Measurements from ENCODE around the gene PSG5. TPM values are rescaled to one million over a fixed set of nuclear protein-coding genes. Genes with fewer than 3 reads are reported as not detected.
"Not testable (repeated sequence)": the region's sequence is repeated elsewhere in the genome, so short reads cannot be mapped to it uniquely, and the experiment has no call there.

PSG5 gene
- total RNA-seq, 2 experiments from 2014 or later: not detected

- H3K36me3 Mint-ChIP-seq (ENCODE audit: low read depth): no peaks in the 10 kb centered on the region
- no peak for DNase-seq
- H3K4me1 Mint-ChIP-seq: no peaks in the 10 kb centered on the region
- ChIA-PET POLR2A (no interaction called here), CTCF (no interaction called here)
- peaks cover 3% of the 10 kb centered on the region for H3K9me3 Mint-ChIP-seq
- no peak overlapping the region for H3K27ac Mint-ChIP-seq
- no peaks in the 10 kb centered on the region for H3K27me3 Mint-ChIP-seq
- H3K4me3 Mint-ChIP-seq: no peak overlapping the region
These were observed 34.1 kb downstream of the PSG5 start for GRCh38 chr19:43152214-43152613.

- POLR2A ChIA-PET; H3K27ac Mint-ChIP-seq; DNase-seq; H3K4me1 Mint-ChIP-seq; H3K9me3 Mint-ChIP-seq; H3K27me3 Mint-ChIP-seq; H3K4me3 Mint-ChIP-seq; H3K36me3 Mint-ChIP-seq (ENCODE audit: low read depth); CTCF ChIA-PET: not testable (repeated sequence)
These were observed 36.5 kb downstream of the PSG5 start for GRCh38 chr19:43149788-43150187.

- ChIA-PET POLR2A (no interaction called here), CTCF (no interaction called here)
- Mint-ChIP-seq H3K27me3 (no peaks in the 10 kb centered on the region), H3K27ac (no peak overlapping the region), H3K4me3 (no peak overlapping the region), H3K9me3 (no peaks in the 10 kb centered on the region), H3K36me3 (ENCODE audit: low read depth) (no peaks in the 10 kb centered on the region), H3K4me1 (no peaks in the 10 kb centered on the region)
- DNase-seq: no peak
These were observed 38.1 kb downstream of the PSG5 start for GRCh38 chr19:43148233-43148632.

GRCh38 chr19:43141763-43142162 is 44.6 kb downstream of the PSG5 start:
- CTCF ChIA-PET; H3K9me3 Mint-ChIP-seq; H3K27me3 Mint-ChIP-seq; H3K4me1 Mint-ChIP-seq; H3K4me3 Mint-ChIP-seq; DNase-seq; H3K27ac Mint-ChIP-seq; POLR2A ChIA-PET; H3K36me3 Mint-ChIP-seq (ENCODE audit: low read depth): not testable (repeated sequence)

GRCh38 chr19:43132696-43133095 is 53.6 kb downstream of the PSG5 start:
- no peaks in the 10 kb centered on the region for H3K4me1 Mint-ChIP-seq
- POLR2A ChIA-PET: no interaction called here
- no peaks in the 10 kb centered on the region for H3K36me3 Mint-ChIP-seq (ENCODE audit: low read depth)
- H3K4me3 Mint-ChIP-seq: no peak overlapping the region
- CTCF ChIA-PET: no interaction called here
- no peak overlapping the region for H3K27ac Mint-ChIP-seq
- no peaks in the 10 kb centered on the region for H3K27me3 Mint-ChIP-seq
- no peaks in the 10 kb centered on the region for H3K9me3 Mint-ChIP-seq
- no peak for DNase-seq

- H3K9me3 Mint-ChIP-seq; H3K27ac Mint-ChIP-seq; CTCF ChIA-PET; POLR2A ChIA-PET; H3K4me3 Mint-ChIP-seq; H3K4me1 Mint-ChIP-seq; H3K27me3 Mint-ChIP-seq; H3K36me3 Mint-ChIP-seq (ENCODE audit: low read depth); DNase-seq: not testable (repeated sequence)
These were observed 55.0 kb downstream of the PSG5 start for GRCh38 chr19:43131281-43131842.

GRCh38 chr19:43129197-43129596 is 57.1 kb downstream of the PSG5 start:
- H3K27ac Mint-ChIP-seq; DNase-seq; POLR2A ChIA-PET; H3K4me1 Mint-ChIP-seq; H3K9me3 Mint-ChIP-seq; H3K4me3 Mint-ChIP-seq; H3K36me3 Mint-ChIP-seq (ENCODE audit: low read depth); CTCF ChIA-PET; H3K27me3 Mint-ChIP-seq: not testable (repeated sequence)

- POLR2A ChIA-PET; H3K36me3 Mint-ChIP-seq (ENCODE audit: low read depth); H3K4me1 Mint-ChIP-seq; H3K27ac Mint-ChIP-seq; H3K9me3 Mint-ChIP-seq; DNase-seq; H3K4me3 Mint-ChIP-seq; CTCF ChIA-PET; H3K27me3 Mint-ChIP-seq: not testable (repeated sequence)
These were observed 59.0 kb downstream of the PSG5 start for GRCh38 chr19:43127336-43127735.

- H3K27ac Mint-ChIP-seq: no peak overlapping the region
- H3K9me3 Mint-ChIP-seq: peaks cover 2% of the 10 kb centered on the region
- no peaks in the 10 kb centered on the region for H3K27me3 Mint-ChIP-seq
- H3K4me1 Mint-ChIP-seq: no peaks in the 10 kb centered on the region
- no peak overlapping the region for H3K4me3 Mint-ChIP-seq
- POLR2A ChIA-PET: no interaction called here
- no peak for DNase-seq
- CTCF ChIA-PET: no interaction called here
- H3K36me3 Mint-ChIP-seq (ENCODE audit: low read depth): no peaks in the 10 kb centered on the region
These were observed 59.6 kb downstream of the PSG5 start for GRCh38 chr19:43126720-43127119.

GRCh38 chr19:43124360-43124759 is 62.0 kb downstream of the PSG5 start:
- H3K9me3 Mint-ChIP-seq: peaks cover 2% of the 10 kb centered on the region
- H3K27ac Mint-ChIP-seq: no peak overlapping the region
- no peak for DNase-seq
- POLR2A ChIA-PET: no interaction called here
- H3K27me3 Mint-ChIP-seq: no peaks in the 10 kb centered on the region
- H3K36me3 Mint-ChIP-seq (ENCODE audit: low read depth): no peaks in the 10 kb centered on the region
- CTCF ChIA-PET: no interaction called here
- H3K4me1 Mint-ChIP-seq: no peaks in the 10 kb centered on the region
- H3K4me3 Mint-ChIP-seq: no peak overlapping the region

- POLR2A ChIA-PET; H3K27me3 Mint-ChIP-seq; H3K4me3 Mint-ChIP-seq; H3K27ac Mint-ChIP-seq; DNase-seq; CTCF ChIA-PET; H3K36me3 Mint-ChIP-seq (ENCODE audit: low read depth); H3K4me1 Mint-ChIP-seq; H3K9me3 Mint-ChIP-seq: not testable (repeated sequence)
These were observed 65.8 kb downstream of the PSG5 start for GRCh38 chr19:43120433-43121026.

GRCh38 chr19:43119526-43119925 is 66.8 kb downstream of the PSG5 start:
- H3K27me3 Mint-ChIP-seq; H3K27ac Mint-ChIP-seq; DNase-seq; POLR2A ChIA-PET; H3K36me3 Mint-ChIP-seq (ENCODE audit: low read depth); H3K9me3 Mint-ChIP-seq; H3K4me3 Mint-ChIP-seq; CTCF ChIA-PET; H3K4me1 Mint-ChIP-seq: not testable (repeated sequence)

All from activated CD4-positive, alpha-beta memory T cell treated with anti-CD3 and anti-CD28 coated beads, Interleukin-2, amount 10 ng/mL, durations not matched to agents 7 days and 5 days (primary cell).